GM23338 (cell line): ENCODE data around the gene GIPC1.

Experiments
- CREB1 ChIP-seq: fragments of 250-450 bp; sonication (Bioruptor Pico); IDR thresholded peaks from 2 replicates; pipeline ENCODE4 v1.5.0; 2020; ENCODE audit warnings: low read depth, mild to moderate bottlenecking, moderate library complexity
- EZH2 ChIP-seq: fragments of 200-600 bp; sonication (generic); IDR thresholded peaks from one replicate; pipeline ENCODE4 v1.8.0; 2017; ENCODE audit warnings: antibody characterized with exemption, mild to moderate bottlenecking, low read depth; ENCODE audit not compliant: unreplicated experiment
- EZH2phosphoT487 ChIP-seq: fragments of 200-600 bp; sonication (generic); IDR thresholded peaks from one replicate; pipeline ENCODE4 v1.8.1; 2018; ENCODE audit warnings: antibody characterized with exemption; ENCODE audit not compliant: unreplicated experiment
- JUNB ChIP-seq: IDR thresholded peaks from one replicate; pipeline ENCODE4 v1.6.1; 2016; ENCODE audit warnings: antibody characterized with exemption; ENCODE audit not compliant: unreplicated experiment
- POLR2AphosphoS5 ChIP-seq: IDR thresholded peaks from 2 replicates; pipeline ENCODE4 v1.6.1; 2016; ENCODE audit warnings: antibody characterized with exemption, low read depth
- STAT1 ChIP-seq: IDR thresholded peaks from one replicate; pipeline ENCODE4 v1.6.1; 2016; ENCODE audit warnings: antibody characterized with exemption; ENCODE audit not compliant: unreplicated experiment
- TF ChIP-seq, protein P1 (sequence below): fragments of 250-450 bp; sonication (Bioruptor Pico); IDR thresholded peaks from 2 replicates; pipeline ENCODE4 v1.5.0; 2020; ENCODE audit warnings: mild to moderate bottlenecking, moderate library complexity
- TF ChIP-seq, protein P2 (sequence below), 2 experiments: fragments of 200-600 bp in 1 of 2; sonication (generic) in 1 of 2; conservative IDR thresholded peaks; 2 replicates each; pipeline versions ENCODE4 v1.5.1 to v1.6.1; 2016 to 2017; ENCODE audit warnings: antibody characterized with exemption in 2 of 2, low read depth in 2 of 2, mild to moderate bottlenecking in 2 of 2, moderate library complexity in 1 of 2
- TF ChIP-seq, protein P3 (sequence below): IDR thresholded peaks from one replicate; pipeline ENCODE4 v1.6.1; 2018; ENCODE audit warnings: antibody characterized with exemption; ENCODE audit not compliant: unreplicated experiment
- TF ChIP-seq, protein P4 (sequence below): IDR thresholded peaks from 2 replicates; pipeline ENCODE4 v1.6.1; 2016; ENCODE audit warnings: antibody characterized with exemption

GRCh38 chr19:14503285-14503684 is 7.4 kb upstream of the GIPC1 start:
- TF ChIP-seq, protein P1, sequence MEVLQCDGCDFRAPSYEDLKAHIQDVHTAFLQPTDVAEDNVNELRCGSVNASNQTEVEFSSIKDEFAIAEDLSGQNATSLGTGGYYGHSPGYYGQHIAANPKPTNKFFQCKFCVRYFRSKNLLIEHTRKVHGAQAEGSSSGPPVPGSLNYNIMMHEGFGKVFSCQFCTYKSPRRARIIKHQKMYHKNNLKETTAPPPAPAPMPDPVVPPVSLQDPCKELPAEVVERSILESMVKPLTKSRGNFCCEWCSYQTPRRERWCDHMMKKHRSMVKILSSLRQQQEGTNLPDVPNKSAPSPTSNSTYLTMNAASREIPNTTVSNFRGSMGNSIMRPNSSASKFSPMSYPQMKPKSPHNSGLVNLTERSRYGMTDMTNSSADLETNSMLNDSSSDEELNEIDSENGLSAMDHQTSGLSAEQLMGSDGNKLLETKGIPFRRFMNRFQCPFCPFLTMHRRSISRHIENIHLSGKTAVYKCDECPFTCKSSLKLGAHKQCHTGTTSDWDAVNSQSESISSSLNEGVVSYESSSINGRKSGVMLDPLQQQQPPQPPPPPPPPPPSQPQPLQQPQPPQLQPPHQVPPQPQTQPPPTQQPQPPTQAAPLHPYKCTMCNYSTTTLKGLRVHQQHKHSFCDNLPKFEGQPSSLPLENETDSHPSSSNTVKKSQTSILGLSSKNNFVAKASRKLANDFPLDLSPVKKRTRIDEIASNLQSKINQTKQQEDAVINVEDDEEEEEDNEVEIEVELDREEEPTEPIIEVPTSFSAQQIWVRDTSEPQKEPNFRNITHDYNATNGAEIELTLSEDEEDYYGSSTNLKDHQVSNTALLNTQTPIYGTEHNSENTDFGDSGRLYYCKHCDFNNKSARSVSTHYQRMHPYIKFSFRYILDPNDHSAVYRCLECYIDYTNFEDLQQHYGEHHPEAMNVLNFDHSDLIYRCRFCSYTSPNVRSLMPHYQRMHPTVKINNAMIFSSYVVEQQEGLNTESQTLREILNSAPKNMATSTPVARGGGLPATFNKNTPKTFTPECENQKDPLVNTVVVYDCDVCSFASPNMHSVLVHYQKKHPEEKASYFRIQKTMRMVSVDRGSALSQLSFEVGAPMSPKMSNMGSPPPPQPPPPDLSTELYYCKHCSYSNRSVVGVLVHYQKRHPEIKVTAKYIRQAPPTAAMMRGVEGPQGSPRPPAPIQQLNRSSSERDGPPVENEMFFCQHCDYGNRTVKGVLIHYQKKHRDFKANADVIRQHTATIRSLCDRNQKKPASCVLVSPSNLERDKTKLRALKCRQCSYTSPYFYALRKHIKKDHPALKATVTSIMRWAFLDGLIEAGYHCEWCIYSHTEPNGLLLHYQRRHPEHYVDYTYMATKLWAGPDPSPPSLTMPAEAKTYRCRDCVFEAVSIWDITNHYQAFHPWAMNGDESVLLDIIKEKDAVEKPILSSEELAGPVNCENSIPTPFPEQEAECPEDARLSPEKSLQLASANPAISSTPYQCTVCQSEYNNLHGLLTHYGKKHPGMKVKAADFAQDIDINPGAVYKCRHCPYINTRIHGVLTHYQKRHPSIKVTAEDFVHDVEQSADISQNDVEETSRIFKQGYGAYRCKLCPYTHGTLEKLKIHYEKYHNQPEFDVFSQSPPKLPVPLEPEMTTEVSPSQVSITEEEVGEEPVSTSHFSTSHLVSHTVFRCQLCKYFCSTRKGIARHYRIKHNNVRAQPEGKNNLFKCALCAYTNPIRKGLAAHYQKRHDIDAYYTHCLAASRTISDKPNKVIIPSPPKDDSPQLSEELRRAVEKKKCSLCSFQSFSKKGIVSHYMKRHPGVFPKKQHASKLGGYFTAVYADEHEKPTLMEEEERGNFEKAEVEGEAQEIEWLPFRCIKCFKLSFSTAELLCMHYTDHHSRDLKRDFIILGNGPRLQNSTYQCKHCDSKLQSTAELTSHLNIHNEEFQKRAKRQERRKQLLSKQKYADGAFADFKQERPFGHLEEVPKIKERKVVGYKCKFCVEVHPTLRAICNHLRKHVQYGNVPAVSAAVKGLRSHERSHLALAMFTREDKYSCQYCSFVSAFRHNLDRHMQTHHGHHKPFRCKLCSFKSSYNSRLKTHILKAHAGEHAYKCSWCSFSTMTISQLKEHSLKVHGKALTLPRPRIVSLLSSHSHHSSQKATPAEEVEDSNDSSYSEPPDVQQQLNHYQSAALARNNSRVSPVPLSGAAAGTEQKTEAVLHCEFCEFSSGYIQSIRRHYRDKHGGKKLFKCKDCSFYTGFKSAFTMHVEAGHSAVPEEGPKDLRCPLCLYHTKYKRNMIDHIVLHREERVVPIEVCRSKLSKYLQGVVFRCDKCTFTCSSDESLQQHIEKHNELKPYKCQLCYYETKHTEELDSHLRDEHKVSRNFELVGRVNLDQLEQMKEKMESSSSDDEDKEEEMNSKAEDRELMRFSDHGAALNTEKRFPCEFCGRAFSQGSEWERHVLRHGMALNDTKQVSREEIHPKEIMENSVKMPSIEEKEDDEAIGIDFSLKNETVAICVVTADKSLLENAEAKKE (CRISPR knock-in tag) = no peak
- TF ChIP-seq POLR2AphosphoS5 (no peak), EZH2phosphoT487 (no peak), EZH2 (no peak), CREB1 (no peak), JUNB (no peak), STAT1 (no peak)
- TF ChIP-seq, protein P2, sequence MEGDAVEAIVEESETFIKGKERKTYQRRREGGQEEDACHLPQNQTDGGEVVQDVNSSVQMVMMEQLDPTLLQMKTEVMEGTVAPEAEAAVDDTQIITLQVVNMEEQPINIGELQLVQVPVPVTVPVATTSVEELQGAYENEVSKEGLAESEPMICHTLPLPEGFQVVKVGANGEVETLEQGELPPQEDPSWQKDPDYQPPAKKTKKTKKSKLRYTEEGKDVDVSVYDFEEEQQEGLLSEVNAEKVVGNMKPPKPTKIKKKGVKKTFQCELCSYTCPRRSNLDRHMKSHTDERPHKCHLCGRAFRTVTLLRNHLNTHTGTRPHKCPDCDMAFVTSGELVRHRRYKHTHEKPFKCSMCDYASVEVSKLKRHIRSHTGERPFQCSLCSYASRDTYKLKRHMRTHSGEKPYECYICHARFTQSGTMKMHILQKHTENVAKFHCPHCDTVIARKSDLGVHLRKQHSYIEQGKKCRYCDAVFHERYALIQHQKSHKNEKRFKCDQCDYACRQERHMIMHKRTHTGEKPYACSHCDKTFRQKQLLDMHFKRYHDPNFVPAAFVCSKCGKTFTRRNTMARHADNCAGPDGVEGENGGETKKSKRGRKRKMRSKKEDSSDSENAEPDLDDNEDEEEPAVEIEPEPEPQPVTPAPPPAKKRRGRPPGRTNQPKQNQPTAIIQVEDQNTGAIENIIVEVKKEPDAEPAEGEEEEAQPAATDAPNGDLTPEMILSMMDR (conservative IDR thresholded peaks at IDR 0.05; ENCODE audit: low read depth in 2 of 2) = no peak
- TF ChIP-seq, protein P3, sequence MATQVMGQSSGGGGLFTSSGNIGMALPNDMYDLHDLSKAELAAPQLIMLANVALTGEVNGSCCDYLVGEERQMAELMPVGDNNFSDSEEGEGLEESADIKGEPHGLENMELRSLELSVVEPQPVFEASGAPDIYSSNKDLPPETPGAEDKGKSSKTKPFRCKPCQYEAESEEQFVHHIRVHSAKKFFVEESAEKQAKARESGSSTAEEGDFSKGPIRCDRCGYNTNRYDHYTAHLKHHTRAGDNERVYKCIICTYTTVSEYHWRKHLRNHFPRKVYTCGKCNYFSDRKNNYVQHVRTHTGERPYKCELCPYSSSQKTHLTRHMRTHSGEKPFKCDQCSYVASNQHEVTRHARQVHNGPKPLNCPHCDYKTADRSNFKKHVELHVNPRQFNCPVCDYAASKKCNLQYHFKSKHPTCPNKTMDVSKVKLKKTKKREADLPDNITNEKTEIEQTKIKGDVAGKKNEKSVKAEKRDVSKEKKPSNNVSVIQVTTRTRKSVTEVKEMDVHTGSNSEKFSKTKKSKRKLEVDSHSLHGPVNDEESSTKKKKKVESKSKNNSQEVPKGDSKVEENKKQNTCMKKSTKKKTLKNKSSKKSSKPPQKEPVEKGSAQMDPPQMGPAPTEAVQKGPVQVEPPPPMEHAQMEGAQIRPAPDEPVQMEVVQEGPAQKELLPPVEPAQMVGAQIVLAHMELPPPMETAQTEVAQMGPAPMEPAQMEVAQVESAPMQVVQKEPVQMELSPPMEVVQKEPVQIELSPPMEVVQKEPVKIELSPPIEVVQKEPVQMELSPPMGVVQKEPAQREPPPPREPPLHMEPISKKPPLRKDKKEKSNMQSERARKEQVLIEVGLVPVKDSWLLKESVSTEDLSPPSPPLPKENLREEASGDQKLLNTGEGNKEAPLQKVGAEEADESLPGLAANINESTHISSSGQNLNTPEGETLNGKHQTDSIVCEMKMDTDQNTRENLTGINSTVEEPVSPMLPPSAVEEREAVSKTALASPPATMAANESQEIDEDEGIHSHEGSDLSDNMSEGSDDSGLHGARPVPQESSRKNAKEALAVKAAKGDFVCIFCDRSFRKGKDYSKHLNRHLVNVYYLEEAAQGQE = no peak
- TF ChIP-seq, protein P4, sequence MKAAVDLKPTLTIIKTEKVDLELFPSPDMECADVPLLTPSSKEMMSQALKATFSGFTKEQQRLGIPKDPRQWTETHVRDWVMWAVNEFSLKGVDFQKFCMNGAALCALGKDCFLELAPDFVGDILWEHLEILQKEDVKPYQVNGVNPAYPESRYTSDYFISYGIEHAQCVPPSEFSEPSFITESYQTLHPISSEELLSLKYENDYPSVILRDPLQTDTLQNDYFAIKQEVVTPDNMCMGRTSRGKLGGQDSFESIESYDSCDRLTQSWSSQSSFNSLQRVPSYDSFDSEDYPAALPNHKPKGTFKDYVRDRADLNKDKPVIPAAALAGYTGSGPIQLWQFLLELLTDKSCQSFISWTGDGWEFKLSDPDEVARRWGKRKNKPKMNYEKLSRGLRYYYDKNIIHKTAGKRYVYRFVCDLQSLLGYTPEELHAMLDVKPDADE = no peak
